Right cardiac atrium (tissue), 5 donors: ENCODE data around the gene UPK1A. TPM values are rescaled to one million over a fixed set of nuclear protein-coding genes. Genes with fewer than 3 reads are reported as not detected.
A peak's percentile ranks its signal among the peaks of the same experiment; 100 is the strongest.

Experiments
- ATAC-seq, 2 donors: fragments of 200-7000 bp; cut with Tn5 transposase; one replicate each; pipeline versions ENCODE4 v1.8.0 to v1.9.1; 2020; ENCODE audit warnings: moderate library complexity in 2 of 2, mild to moderate bottlenecking in 1 of 2
- DNase-seq, 3 donors: peaks; one replicate each; pipeline ENCODE4 v3.0.0-alpha.2; 2020
- H3K27ac ChIP-seq: one replicate; pipeline ENCODE4 v1.5.1; 2013; ENCODE audit warnings: mild to moderate bottlenecking, low read length, control low read depth, moderate library complexity
- H3K27me3 ChIP-seq: one replicate; pipeline ENCODE4 v1.6.1; 2013; ENCODE audit not compliant: control insufficient read depth, insufficient read depth
- H3K4me1 ChIP-seq: one replicate; pipeline ENCODE4 v1.6.1; 2013; ENCODE audit warnings: low read length; ENCODE audit not compliant: control insufficient read depth, insufficient read depth
- H3K4me3 ChIP-seq: one replicate; pipeline ENCODE4 v1.5.1; 2013; ENCODE audit warnings: low read length, control low read depth
- H3K9me3 ChIP-seq: one replicate; pipeline ENCODE4 v1.6.1; 2013; ENCODE audit warnings: low read length; ENCODE audit not compliant: control insufficient read depth
- WGBS: extraction: QIAGEN DNeasy Blood & Tissue Kit; methylation state at CpG from one replicate; pipeline ENCODE4 v1.1.7; 2013; 5-methylcytosine and 5-hydroxymethylcytosine counted together
- intact Hi-C, 4 donors: fragments of 100-400 bp; cut with DNase I; formaldehyde crosslinking; loops; one replicate each; pipeline versions ENCODE4 v1.11.0 to v1.14.0; 2022 to 2023
- polyA plus RNA-seq: library from polyadenylated mRNA; stranded (reverse); fragments of 200-250 nt; gene quantifications from one replicate; pipeline ENCODE4 v1.2.3, GENCODE V29; 2013
- total RNA-seq, 4 donors: library from RNA; stranded (reverse); fragmentation: NEBNext Ultra II Directional; extraction: Animal tissue kit (Norgen Biotek cat#: 25700); gene quantifications; one replicate each; pipeline ENCODE4 v1.2.1, GENCODE V29; 2021
- donor health status: healthy with polysubstance abuse.
- donor health status: DM: no; HTN: yes; CAD: no.
- donor health status: DM: no; HTN: no; CAD: no.
- donor health status: DM: no; HTN: yes; CAD: no; lungs with severe emphysema.
- donor health status: DM: yes; HTN: yes; CAD: no.

UPK1A gene
- total and polyA plus RNA-seq, 5 donors, result not detected

DNA sequence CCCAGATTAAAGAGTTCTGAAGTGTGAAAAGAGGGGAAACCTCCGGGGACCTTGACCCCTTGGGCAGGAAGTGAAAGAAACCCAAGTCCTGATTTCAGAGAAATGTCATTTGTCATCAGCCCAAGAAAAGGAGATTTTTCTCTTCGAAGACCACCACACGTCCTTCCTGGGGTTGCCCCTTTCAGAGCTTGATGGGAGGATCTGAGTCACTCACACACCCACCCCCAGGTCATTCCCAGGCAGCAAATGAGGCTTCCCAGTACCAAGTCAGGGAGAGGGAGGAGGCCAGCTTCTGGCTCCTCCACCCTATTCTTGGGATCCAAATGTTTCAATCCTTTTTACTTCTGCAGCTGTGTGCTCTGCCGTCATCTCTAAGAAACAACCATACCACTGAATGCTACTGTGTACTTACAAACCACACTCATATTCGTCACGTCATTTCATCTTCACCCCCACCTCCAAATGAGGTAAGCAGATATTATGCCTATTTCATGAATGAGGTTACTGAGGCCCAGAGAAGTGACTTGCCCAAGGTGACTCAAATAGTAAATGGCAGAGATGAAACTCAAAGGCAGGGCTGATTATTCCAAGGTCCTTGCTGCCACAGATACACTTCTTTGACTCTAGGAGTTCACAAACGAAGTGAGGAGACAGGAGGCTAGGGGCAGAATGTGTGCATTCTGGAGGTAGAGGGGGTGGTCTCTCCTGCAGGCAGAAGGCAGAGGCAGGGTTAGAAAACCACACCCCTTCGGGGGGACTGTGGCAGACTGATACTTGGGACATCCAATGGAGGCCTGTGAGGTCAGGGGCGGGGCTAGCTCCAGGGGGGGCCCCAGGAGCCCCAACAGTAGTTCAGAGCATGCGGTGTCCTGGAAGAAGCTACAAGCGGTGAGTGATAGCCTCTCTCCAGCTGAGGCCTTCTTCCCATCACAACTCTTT, 46.5 kb downstream of the UPK1A start:
- no peak overlapping the region for H3K27ac ChIP-seq
- H3K4me1 ChIP-seq, result peaks cover 3% of the 10 kb centered on the region
- no peak for ATAC-seq
- intact Hi-C loops, result no loop called here
- peak in 1 of 3 donors; percentile 17 for DNase-seq
- no peak overlapping the region for H3K4me3 ChIP-seq
- no peaks in the 10 kb centered on the region for H3K27me3 ChIP-seq
- WGBS, result 70% methylated on average over 11 of the region's 11 CpGs
- H3K9me3 ChIP-seq, result no peaks in the 10 kb centered on the region

DNA sequence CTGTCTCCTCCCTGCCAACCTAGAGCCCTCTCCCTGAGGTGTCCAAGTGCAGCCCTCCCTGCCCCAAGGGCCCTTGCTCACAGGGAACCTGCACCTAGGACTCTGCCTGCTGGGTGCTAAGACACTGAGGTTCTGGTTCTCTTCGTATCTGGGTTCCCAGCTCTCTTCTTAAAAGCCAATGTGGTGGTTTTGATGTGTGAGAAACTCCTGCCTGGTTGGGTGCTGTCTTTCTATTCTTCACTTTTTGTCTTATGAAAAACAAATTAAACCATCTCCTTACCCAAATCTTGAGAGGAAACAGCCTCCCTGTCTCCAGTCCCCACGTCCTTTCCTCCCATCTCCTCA, 47.2 kb downstream of the UPK1A start:
- Histone ChIP-seq H3K4me1 (peaks cover 3% of the 10 kb centered on the region), H3K27ac (no peak overlapping the region), H3K4me3 (no peak overlapping the region), H3K27me3 (no peaks in the 10 kb centered on the region), H3K9me3 (no peaks in the 10 kb centered on the region)
- 73% methylated on average over 2 of the region's 2 CpGs for WGBS
- intact Hi-C loops, result no loop called here
- DNase-seq, result no peak
- no peak for ATAC-seq

GRCh38 chr19:35713904-35714495, 47.7 kb downstream of the UPK1A start:
- ATAC-seq (no peak), DNase-seq (no peak)
- Histone ChIP-seq H3K27ac (no peak overlapping the region), H3K4me3 (no peak overlapping the region), H3K4me1 (peaks cover 3% of the 10 kb centered on the region), H3K27me3 (no peaks in the 10 kb centered on the region), H3K9me3 (no peaks in the 10 kb centered on the region)
- 73% methylated on average over 12 of the region's 12 CpGs for WGBS
- intact Hi-C loops, result no loop called here

- H3K4me3 ChIP-seq, result no peak overlapping the region
- no peaks in the 10 kb centered on the region for H3K9me3 ChIP-seq
- peaks cover 3% of the 10 kb centered on the region for H3K4me1 ChIP-seq
- ATAC-seq (no peak), DNase-seq (peak in 1 of 3 donors; percentile 16)
- no peak overlapping the region for H3K27ac ChIP-seq
- WGBS, result 74% methylated on average over 14 of the region's 14 CpGs
- intact Hi-C loops, result no loop called here
- H3K27me3 ChIP-seq, result no peaks in the 10 kb centered on the region
These were observed 48.5 kb downstream of the UPK1A start for GRCh38 chr19:35714601-35715354.

DNA sequence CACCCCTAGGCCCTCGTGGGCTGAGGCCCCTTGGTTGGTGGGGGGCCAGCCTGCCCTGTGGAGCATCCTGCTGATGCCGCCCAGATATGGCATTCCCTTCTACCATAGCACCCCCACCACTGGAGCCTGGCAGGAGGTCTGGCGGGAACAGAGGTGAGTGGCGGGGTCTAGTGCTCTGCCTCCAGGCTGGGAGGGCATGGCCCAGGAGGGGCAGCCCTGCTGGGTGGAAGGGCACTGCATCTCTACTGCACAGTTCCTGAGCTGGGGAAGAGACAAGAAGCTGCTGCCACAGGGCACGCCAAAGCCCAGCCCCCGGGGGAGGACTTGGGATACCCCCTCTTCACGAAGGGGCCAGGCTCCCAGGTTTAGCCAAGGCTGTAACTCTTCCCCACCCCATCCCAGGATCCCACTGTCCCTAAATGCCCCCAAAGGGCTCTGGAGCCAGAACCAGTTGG, 49.1 kb downstream of the UPK1A start:
- Histone ChIP-seq H3K27me3 (no peaks in the 10 kb centered on the region), H3K9me3 (no peaks in the 10 kb centered on the region), H3K4me3 (no peak overlapping the region), H3K4me1 (peaks cover 3% of the 10 kb centered on the region), H3K27ac (no peak overlapping the region)
- 78% methylated on average over 7 of the region's 7 CpGs for WGBS
- intact Hi-C loops, result no loop called here
- ATAC-seq (no peak), DNase-seq (peak in 2 of 3 donors; percentile 21 to 52)

GRCh38 chr19:35715981-35716800, 49.9 kb downstream of the UPK1A start:
- DNase-seq (peak; percentile 71 to 88 (median 88)), ATAC-seq (peak; percentile 42 to 58)
- H3K4me3 ChIP-seq, result peak overlapping the region; percentile 94
- H3K27me3 ChIP-seq, result no peaks in the 10 kb centered on the region
- 3% methylated on average over 52 of the region's 52 CpGs for WGBS
- intact Hi-C loops, result loop anchor here in 2 of 4 donors (1.0 to 2.0 kb wide), 3 partner anchors 21 to 167 kb away; no protein-coding TSS in a partner anchor
- H3K27ac ChIP-seq, result peak overlapping the region; percentile 79
- H3K4me1 ChIP-seq, result peaks cover 3% of the 10 kb centered on the region
- H3K9me3 ChIP-seq, result no peaks in the 10 kb centered on the region

GRCh38 chr19:35716801-35717664, 50.7 kb downstream of the UPK1A start:
- ATAC-seq, result peak; percentile 95 to 96

GRCh38 chr19:35717665-35718344, 51.5 kb downstream of the UPK1A start, which contains the start of gene KMT2B:
TSS of gene KMT2B (plus strand) at chr19:35718003. CDS start at chr19:35718019, 16 bp downstream.
- Histone ChIP-seq H3K27me3 (no peaks in the 10 kb centered on the region), H3K27ac (peak within 1 kb of the TSS; percentile 79), H3K4me3 (peak within 1 kb of the TSS; percentile 94), H3K9me3 (no peaks in the 10 kb centered on the region), H3K4me1 (peaks cover 3% of the 10 kb centered on the region)
- DNase-seq (no peak), ATAC-seq (peak; percentile 82)
- under 1% methylated on average over 108 of the region's 109 CpGs for WGBS
- intact Hi-C loops, result loop anchor here in 2 of 4 donors (2.0 kb wide), 2 partner anchors 23 to 169 kb away; no protein-coding TSS in a partner anchor

More at GRCh38 chr19:35716801-35717664, 50.7 kb downstream of the UPK1A start:
- intact Hi-C loops, result loop anchor here in 2 of 4 donors (1.0 to 2.0 kb wide), 3 partner anchors 22 to 168 kb away; no protein-coding TSS in a partner anchor
- H3K9me3 ChIP-seq, result no peaks in the 10 kb centered on the region
- under 1% methylated on average over 77 of the region's 77 CpGs for WGBS
- H3K27me3 ChIP-seq, result no peaks in the 10 kb centered on the region
- peak; percentile 97 to 99 (median 98) for DNase-seq
- H3K4me3 ChIP-seq, result peak overlapping the region; percentile 94
- H3K4me1 ChIP-seq, result peaks cover 3% of the 10 kb centered on the region
- H3K27ac ChIP-seq, result peak overlapping the region; percentile 79
